Heart right ventricle (tissue), 16 donors: ENCODE results near the gene CHST3. TPM values are rescaled to one million over a fixed set of nuclear protein-coding genes. Genes with fewer than 3 reads are reported as not detected.

Source experiments
- ATAC-seq, 8 donors: fragments of 200-7000 bp; cut with Tn5 transposase; one replicate each; pipeline ENCODE4 v1.9.1; 2020; ENCODE audit warnings: mild to moderate bottlenecking in 8 of 8, moderate library complexity in 8 of 8, moderate number of reproducible peaks in 1 of 8
- DNase-seq, 2 donors: peaks; one replicate each; pipeline ENCODE4 v3.0.0-alpha.2; 2020
- H3K27ac ChIP-seq, 10 donors: fragments of 200-600 bp; sonication (generic) in 2 of 10; one replicate each; pipeline versions ENCODE4 v1.5.0 to v1.8.0; 2020 to 2022; ENCODE audit warnings: mild to moderate bottlenecking in 3 of 10
- H3K27me3 ChIP-seq, 7 donors: fragments of 200-600 bp; one replicate each; pipeline ENCODE4 v1.8.0; 2021 to 2022; ENCODE audit warnings: mild to moderate bottlenecking in 2 of 7
- H3K36me3 ChIP-seq, 9 donors: fragments of 200-600 bp; sonication (generic) in 1 of 9; one replicate each; pipeline versions ENCODE4 v1.5.0 to v1.8.0; 2020 to 2022; ENCODE audit warnings: mild to moderate bottlenecking in 2 of 9
- H3K4me1 ChIP-seq, 9 donors: fragments of 200-600 bp; sonication (generic) in 1 of 9; one replicate each; pipeline versions ENCODE4 v1.5.0 to v1.8.0; 2020 to 2022; ENCODE audit warnings: mild to moderate bottlenecking in 4 of 9
- H3K4me3 ChIP-seq, 10 donors: fragments of 200-600 bp; sonication (generic) in 2 of 10; one replicate each; pipeline versions ENCODE4 v1.5.0 to v1.8.0; 2020 to 2022; ENCODE audit warnings: mild to moderate bottlenecking in 7 of 10, moderate library complexity in 2 of 10
- H3K9me3 ChIP-seq, 11 donors: fragments of 200-600 bp in 10 of 11; sonication (generic) in 2 of 11; one replicate each; pipeline versions ENCODE4 v1.5.0 to v1.8.0; 2013 to 2022; ENCODE audit warnings: mild to moderate bottlenecking in 2 of 11, control low read depth in 1 of 11, moderate library complexity in 1 of 11
- CTCF ChIP-seq, 9 donors: fragments of 200-600 bp; sonication (generic) in 2 of 9; IDR thresholded peaks; one replicate each; pipeline versions ENCODE4 v1.5.0 to v1.8.0; 2021 to 2022; ENCODE audit warnings: antibody characterized with exemption in 9 of 9, mild to moderate bottlenecking in 5 of 9, moderate library complexity in 1 of 9
- WGBS, 2 donors: extraction: QIAGEN DNeasy Blood & Tissue Kit; methylation state at CpG; one replicate each; pipeline ENCODE4 v1.1.7; 2013; ENCODE audit warnings: inconsistent platforms in 1 of 2; 5-methylcytosine and 5-hydroxymethylcytosine counted together
- intact Hi-C, 10 donors: fragments of 100-400 bp; cut with DNase I; formaldehyde crosslinking; loops; one replicate each; pipeline versions ENCODE4 v1.11.1 to v1.14.2; 2022
- polyA plus RNA-seq, 2 donors: library from polyadenylated mRNA; stranded (reverse); fragments of 200-250 nt; gene quantifications; one replicate each; pipeline ENCODE4 v1.2.3, GENCODE V29; 2013
- total RNA-seq, 10 donors: library from RNA; stranded (reverse); fragmentation: NEBNext Ultra II Directional in 3 of 10; extraction: Animal tissue kit (Norgen Biotek cat#: 25700) in 3 of 10; gene quantifications; one replicate each; pipeline versions ENCODE4 v1.2.1 to v1.2.4, GENCODE V29; 2021 to 2023
- donor health status: Arrhythmogenic right ventricular cardiomyopathy.
- donor health status: ischemic (EF 13 %, LVEDD 7.1; RV severe dilation, severe dysfunction).
- donor health status: healthy with polysubstance abuse.
- donor health status: DM: no; HTN: yes; CAD: no.
- donor health status: DM: no; HTN: no; CAD: no.
- donor health status: ischemic (EF 25% LVEDD 6.9; RV normal size, moderate dysfunction).
- donor health status: ischemic (EF 25% LVEDD 5.7; RV mildly dilated, moderate dysfunction).
- donor health status: healthy.
- donor health status: DM: yes; HTN: yes; CAD: no.
- donor health status: Ischemic cardiomyopathy.
- donor health status: ischemic (EF 35%, LVEDD 5.7; RV mildly dilated, moderate dysfunction).
- donor health status: nonischemic (EF 11% LVEDD 7.7; RV severe dilation, severe dysfunction).
- donor health status: DM: yes; HTN: yes; CAD: no.
- donor health status: PGD.
- donor health status: ischemic (EF 29% LVEDD 5.4; RV normal size, mild dysfunction).
- donor health status: nonischemic (EF 23%, LVEDD 6.1; RV moderate dilation, normal function).

The CHST3 gene
- total and polyA plus RNA-seq, 12 donors = 6.3 to 28.7 (median 20.5) TPM

DNA sequence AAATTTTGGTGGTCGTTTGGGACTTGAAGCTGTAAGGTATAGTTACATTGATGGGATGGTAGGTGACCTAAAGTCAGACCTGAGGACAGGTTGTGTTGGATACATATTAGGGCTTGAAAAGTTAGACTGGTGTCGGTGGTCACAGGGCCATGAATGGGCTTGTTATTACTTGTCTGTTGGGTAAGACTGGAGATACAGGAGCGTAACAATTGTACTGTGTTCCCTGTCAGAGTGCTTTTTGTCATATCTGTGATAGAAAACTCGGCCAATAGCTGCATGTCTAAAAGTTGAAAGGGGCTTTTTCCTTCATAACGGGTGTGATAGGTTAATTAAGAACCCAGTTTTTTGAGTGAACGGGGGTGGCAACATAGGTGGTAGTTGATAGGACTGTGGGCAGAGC, 13.5 kb upstream of the CHST3 start:
- DNase-seq (no peak), ATAC-seq (no peak)
- no peaks in the 10 kb centered on the region for H3K27me3 ChIP-seq
- TF ChIP-seq CTCF (IDR thresholded peaks at IDR 0.05) = no peak
- WGBS, 2 donors = 87% methylated on average over 6 of the region's 6 CpGs
- H3K9me3 ChIP-seq = peaks cover 0 to 48% (median 21%) of the 10 kb centered on the region in 11 donors
- H3K4me3 ChIP-seq = no peak overlapping the region
- H3K27ac ChIP-seq = no peak overlapping the region
- H3K36me3 ChIP-seq = no peaks in the 10 kb centered on the region
- intact Hi-C loops = loop anchor here in 5 of 10 donors (5.0 to 10.0 kb wide), 5 partner anchors 43 to 394 kb away; partner anchors contain the start of genes ANAPC16 (in 1 of the 5) and ASCC1 (in 1 of the 5)
- no peaks in the 10 kb centered on the region for H3K4me1 ChIP-seq

- peaks cover 0 to 9% (median 8%) of the 10 kb centered on the region in 9 donors for H3K4me1 ChIP-seq
- 65 to 75% methylated on average over 3 of the region's 3 CpGs for WGBS, 2 donors
- intact Hi-C loops = loop anchor here in 6 of 10 donors (2.0 to 10.0 kb wide), 6 partner anchors 45 to 392 kb away; partner anchors contain the start of genes ANAPC16 (in 1 of the 6) and ASCC1 (in 1 of the 6)
- ATAC-seq (no peak), DNase-seq (no peak)
- H3K36me3 ChIP-seq = no peaks in the 10 kb centered on the region
- no peak overlapping the region for H3K4me3 ChIP-seq
- no peak for TF ChIP-seq CTCF (IDR thresholded peaks at IDR 0.05)
- no peaks in the 10 kb centered on the region for H3K27me3 ChIP-seq
- no peak overlapping the region for H3K27ac ChIP-seq
- H3K9me3 ChIP-seq = peaks cover 0 to 30% (median 0%) of the 10 kb centered on the region in 11 donors
These were observed 11.4 kb upstream of the CHST3 start for GRCh38 chr10:71952745-71953144.

DNA sequence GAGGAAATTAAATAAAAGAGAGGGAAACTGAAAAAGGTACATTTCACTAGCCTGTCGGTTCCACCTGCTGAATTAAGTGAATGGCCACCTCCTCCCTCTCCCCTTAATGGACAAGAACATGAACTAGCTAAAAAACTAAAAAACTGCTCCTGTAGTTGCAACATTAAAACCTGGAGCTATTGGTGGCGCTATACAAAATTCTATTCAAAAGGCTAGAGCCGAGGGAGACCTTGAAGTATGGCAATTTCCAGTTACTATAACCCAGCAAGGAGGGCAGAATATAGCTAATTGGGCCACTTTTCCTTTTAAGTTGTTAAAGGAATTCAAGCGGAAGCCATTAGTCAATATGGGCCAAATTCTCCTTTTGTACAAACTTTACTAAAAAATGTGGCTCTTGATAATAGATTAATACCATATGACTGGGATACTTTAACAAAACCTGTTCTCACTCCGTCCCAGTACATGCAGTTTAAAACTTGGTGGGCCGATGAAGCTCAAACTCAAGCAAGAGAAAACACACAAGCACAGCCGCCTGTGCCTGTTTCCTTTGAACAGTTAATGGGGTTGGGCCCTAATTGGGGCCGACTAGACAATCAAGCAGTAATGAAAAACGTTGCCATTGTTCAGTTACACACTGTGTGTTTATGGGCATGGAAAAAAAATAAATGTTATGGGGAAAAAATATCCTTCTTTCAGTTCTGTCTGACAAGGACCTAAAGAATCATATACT, 6.5 kb upstream of the CHST3 start:
- Histone ChIP-seq H3K4me3 (no peak overlapping the region), H3K4me1 (peaks cover 2 to 12% (median 8%) of the 10 kb centered on the region in 9 donors), H3K27ac (no peak overlapping the region), H3K9me3 (peaks cover 0 to 16% (median 0%) of the 10 kb centered on the region in 11 donors), H3K36me3 (no peaks in the 10 kb centered on the region), H3K27me3 (no peaks in the 10 kb centered on the region)
- peak in 1 of 9 donors; percentile 8 for TF ChIP-seq CTCF (IDR thresholded peaks at IDR 0.05)
- intact Hi-C loops = loop anchor here in 5 of 10 donors (2.0 to 10.0 kb wide), 6 partner anchors 90 to 387 kb away; partner anchors contain the start of genes ANAPC16 (in 1 of the 5) and ASCC1 (in 1 of the 5)
- ATAC-seq = no peak
- 78 to 80% methylated on average over 9 of the region's 9 CpGs for WGBS, 2 donors
- DNase-seq = no peak

- ATAC-seq = no peak
- intact Hi-C loops = loop anchor here in 4 of 10 donors (5.0 to 10.0 kb wide), 5 partner anchors 88 to 385 kb away; partner anchors contain the start of genes ANAPC16 (in 1 of the 4) and ASCC1 (in 1 of the 4)
These were observed 4.7 kb upstream of the CHST3 start for GRCh38 chr10:71959526-71959925.

More at GRCh38 chr10:71959526-71959925, 4.7 kb upstream of the CHST3 start:
- Histone ChIP-seq H3K4me3 (no peak overlapping the region), H3K36me3 (no peaks in the 10 kb centered on the region), H3K27ac (no peak overlapping the region), H3K9me3 (peaks cover 0 to 14% (median 0%) of the 10 kb centered on the region in 11 donors), H3K4me1 (peaks cover 3 to 26% (median 21%) of the 10 kb centered on the region in 9 donors), H3K27me3 (peaks cover 0 to 14% (median 0%) of the 10 kb centered on the region in 7 donors)
- no peak for DNase-seq
- no peak for TF ChIP-seq CTCF (IDR thresholded peaks at IDR 0.05)
- 95% methylated on average over 3 of the region's 3 CpGs for WGBS, 2 donors
